Duodenal mucosa (tissue), 2 donors: ENCODE data around the gene RPP38.

Experiments used
- H3K27ac ChIP-seq: one replicate; pipeline ENCODE4 v1.7.0; 2013; ENCODE audit warnings: low read depth, low read length
- H3K27me3 ChIP-seq, 2 donors: one replicate each; pipeline ENCODE4 v1.7.0; 2013; ENCODE audit warnings: low read length in 2 of 2, control low read depth in 1 of 2; ENCODE audit not compliant: insufficient read depth in 2 of 2, control insufficient read depth in 1 of 2
- H3K36me3 ChIP-seq, 2 donors: one replicate each; pipeline ENCODE4 v1.7.0; 2013; ENCODE audit warnings: low read length in 2 of 2, control low read depth in 1 of 2; ENCODE audit not compliant: insufficient read depth in 2 of 2, control insufficient read depth in 1 of 2
- H3K4me1 ChIP-seq, 2 donors: one replicate each; pipeline ENCODE4 v1.7.0; 2013; ENCODE audit warnings: low read length in 2 of 2, control low read depth in 1 of 2; ENCODE audit not compliant: insufficient read depth in 2 of 2, control insufficient read depth in 1 of 2
- H3K4me3 ChIP-seq, 2 donors: one replicate each; pipeline ENCODE4 v1.7.0; 2013; ENCODE audit warnings: low read length in 2 of 2, low read depth in 1 of 2
- H3K9ac ChIP-seq, 2 donors: one replicate each; pipeline ENCODE4 v1.7.0; 2013; ENCODE audit warnings: low read length in 2 of 2, low read depth in 1 of 2
- H3K9me3 ChIP-seq, 2 donors: one replicate each; pipeline ENCODE4 v1.7.0; 2013; ENCODE audit warnings: low read length in 2 of 2, control low read depth in 1 of 2; ENCODE audit not compliant: control insufficient read depth in 1 of 2

Gene RPP38

GRCh38 chr10:15072358-15072757, 24.8 kb upstream of the RPP38 start:
- H3K36me3 ChIP-seq: no peaks in the 10 kb centered on the region
- H3K27me3 ChIP-seq: no peaks in the 10 kb centered on the region
- no peak overlapping the region for H3K4me3 ChIP-seq
- no peak overlapping the region for H3K27ac ChIP-seq
- no peak overlapping the region for H3K9ac ChIP-seq
- H3K4me1 ChIP-seq: no peaks in the 10 kb centered on the region
- H3K9me3 ChIP-seq: no peaks in the 10 kb centered on the region

DNA sequence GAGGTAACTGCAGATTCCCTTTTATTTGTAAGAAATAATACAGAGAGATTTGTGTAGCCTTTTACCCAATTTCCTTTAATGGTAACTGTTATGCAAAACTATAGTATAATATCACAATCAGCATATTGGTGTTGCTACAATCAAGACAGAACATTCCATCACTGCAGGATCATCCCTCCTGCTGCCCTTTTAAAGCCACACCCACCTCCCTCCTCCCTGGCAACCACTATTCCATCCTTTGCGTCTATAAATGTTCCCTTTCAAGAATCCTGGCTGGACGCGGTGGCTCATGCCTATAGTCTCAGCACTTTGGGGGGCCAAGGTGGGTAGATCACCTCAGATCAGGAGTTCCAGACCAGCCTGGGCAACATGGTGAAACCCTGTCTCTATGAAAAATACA, 21.7 kb upstream of the RPP38 start:
- Histone ChIP-seq H3K4me3 (no peak overlapping the region), H3K4me1 (no peaks in the 10 kb centered on the region), H3K36me3 (no peaks in the 10 kb centered on the region), H3K9me3 (no peaks in the 10 kb centered on the region), H3K9ac (no peak overlapping the region), H3K27me3 (no peaks in the 10 kb centered on the region), H3K27ac (no peak overlapping the region)

- Histone ChIP-seq H3K9me3 (no peaks in the 10 kb centered on the region), H3K27me3 (no peaks in the 10 kb centered on the region), H3K4me1 (peaks cover 6 to 13% of the 10 kb centered on the region in 2 donors), H3K4me3 (peak overlapping the region; percentile 68 to 74), H3K36me3 (no peaks in the 10 kb centered on the region), H3K9ac (no peak overlapping the region), H3K27ac (no peak overlapping the region)
Measured at GRCh38 chr10:15083674-15084501, 13.3 kb upstream of the RPP38 start.

- Histone ChIP-seq H3K4me3 (peak overlapping the region; percentile 68 to 74), H3K27ac (no peak overlapping the region), H3K9me3 (no peaks in the 10 kb centered on the region), H3K4me1 (peaks cover 6 to 13% of the 10 kb centered on the region in 2 donors), H3K36me3 (no peaks in the 10 kb centered on the region), H3K27me3 (no peaks in the 10 kb centered on the region), H3K9ac (no peak overlapping the region)
Measured at GRCh38 chr10:15084502-15084922, 12.6 kb upstream of the RPP38 start.

- Histone ChIP-seq H3K4me1 (peaks cover 6 to 13% of the 10 kb centered on the region in 2 donors), H3K36me3 (no peaks in the 10 kb centered on the region), H3K27me3 (peaks cover 0 to 3% of the 10 kb centered on the region in 2 donors), H3K27ac (peak within 1 kb of the TSS; percentile 20), H3K4me3 (peak within 1 kb of the TSS; percentile 73 to 77), H3K9me3 (no peaks in the 10 kb centered on the region), H3K9ac (no peak within 1 kb of the TSS)
Measured at GRCh38 chr10:15088428-15089261, 8.5 kb upstream of the RPP38 start, which contains the start of gene ACBD7. TSS of gene ACBD7 (minus strand) at chr10:15088776. CDS start at chr10:15088728, 48 bp downstream.

DNA sequence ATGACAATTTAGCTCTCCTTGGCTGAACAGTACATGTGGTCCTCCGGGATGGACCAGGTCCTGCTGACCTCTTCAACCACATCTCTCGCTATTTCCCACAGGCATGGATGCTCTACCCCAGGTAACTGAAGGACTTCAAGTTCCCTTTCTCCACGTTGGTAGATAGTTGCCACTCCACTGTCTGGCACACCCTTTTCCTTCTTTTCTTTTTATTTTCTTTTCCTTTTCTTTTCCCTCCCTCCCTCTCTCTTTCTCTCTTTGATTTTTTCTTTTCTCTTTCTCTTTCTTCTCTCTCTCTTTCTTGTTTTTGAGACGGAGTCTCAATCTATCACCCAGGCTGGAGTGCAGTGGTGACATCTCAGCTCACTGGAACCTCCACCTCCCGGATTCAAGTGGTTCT, 5.7 kb upstream of the RPP38 start:
- H3K9me3 ChIP-seq: no peaks in the 10 kb centered on the region
- no peaks in the 10 kb centered on the region for H3K36me3 ChIP-seq
- no peak overlapping the region for H3K4me3 ChIP-seq
- H3K27ac ChIP-seq: no peak overlapping the region
- H3K27me3 ChIP-seq: peaks cover 0 to 3% of the 10 kb centered on the region in 2 donors
- H3K4me1 ChIP-seq: peaks cover 6 to 7% of the 10 kb centered on the region in 2 donors
- H3K9ac ChIP-seq: no peak overlapping the region

DNA sequence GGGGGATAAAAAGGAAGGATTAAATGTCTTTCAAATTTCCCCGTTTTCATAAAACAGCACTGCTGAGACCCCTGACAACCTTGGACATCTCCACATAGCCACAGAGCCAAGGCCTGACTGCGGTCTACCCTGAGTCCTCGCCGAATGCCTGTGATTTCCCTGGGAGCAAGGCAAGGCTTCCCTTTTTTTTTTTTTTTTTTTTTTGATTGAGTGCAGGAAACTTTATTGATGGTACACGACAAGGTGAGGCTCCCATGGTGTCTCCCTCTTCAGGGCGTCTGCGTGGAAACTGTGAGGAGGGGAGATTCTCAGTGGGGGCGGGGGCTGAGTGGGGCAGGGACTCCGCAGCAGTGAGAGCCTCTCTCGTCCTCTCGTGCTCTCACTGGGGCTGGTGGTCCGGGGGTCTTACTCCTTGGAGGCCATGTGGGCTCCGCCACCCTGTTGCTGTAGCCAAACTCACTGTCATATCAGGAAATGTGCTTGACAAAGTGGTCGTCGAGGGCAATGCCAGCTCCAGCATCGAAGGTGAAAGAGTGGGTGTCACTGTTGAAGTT, 4.2 kb upstream of the RPP38 start:
- no peak overlapping the region for H3K4me3 ChIP-seq
- H3K27me3 ChIP-seq: peaks cover 0 to 3% of the 10 kb centered on the region in 2 donors
- no peak overlapping the region for H3K27ac ChIP-seq
- H3K9me3 ChIP-seq: no peaks in the 10 kb centered on the region
- peaks cover 8 to 13% of the 10 kb centered on the region in 2 donors for H3K4me1 ChIP-seq
- H3K9ac ChIP-seq: no peak overlapping the region
- no peaks in the 10 kb centered on the region for H3K36me3 ChIP-seq

GRCh38 chr10:15096661-15097010, 519 bp upstream of the RPP38 start:
- Histone ChIP-seq H3K9me3 (no peaks in the 10 kb centered on the region), H3K27ac (no peak overlapping the region), H3K36me3 (peaks cover 6 to 8% of the 10 kb centered on the region in 2 donors)

GRCh38 chr10:15099886-15100285, 2.7 kb downstream of the RPP38 start:
- Histone ChIP-seq H3K9ac (peak overlapping the region in 1 of 2 donors; percentile 29), H3K4me1 (peaks cover 22 to 28% of the 10 kb centered on the region in 2 donors), H3K36me3 (peaks cover 17 to 40% of the 10 kb centered on the region in 2 donors), H3K4me3 (no peak overlapping the region), H3K27me3 (no peaks in the 10 kb centered on the region), H3K9me3 (no peaks in the 10 kb centered on the region), H3K27ac (no peak overlapping the region)

More at GRCh38 chr10:15096661-15097010, 519 bp upstream of the RPP38 start:
- peak overlapping the region; percentile 78 to 87 for H3K4me3 ChIP-seq
- H3K9ac ChIP-seq: peak overlapping the region; percentile 90 to 96
- H3K4me1 ChIP-seq: peaks cover 22 to 28% of the 10 kb centered on the region in 2 donors
- H3K27me3 ChIP-seq: no peaks in the 10 kb centered on the region

DNA sequence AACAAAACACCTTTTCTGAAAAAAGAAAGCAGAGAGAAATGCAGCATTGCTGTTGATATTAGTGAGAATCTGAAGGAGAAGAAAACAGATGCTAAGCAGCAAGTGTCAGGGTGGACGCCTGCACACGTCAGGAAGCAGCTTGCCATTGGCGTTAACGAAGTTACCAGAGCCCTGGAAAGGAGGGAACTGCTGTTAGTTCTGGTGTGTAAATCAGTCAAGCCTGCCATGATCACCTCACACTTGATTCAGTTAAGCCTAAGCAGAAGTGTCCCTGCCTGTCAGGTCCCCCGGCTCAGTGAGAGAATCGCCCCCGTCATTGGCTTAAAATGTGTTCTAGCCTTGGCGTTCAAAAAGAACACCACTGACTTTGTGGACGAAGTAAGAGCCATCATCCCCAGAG, 6.4 kb downstream of the RPP38 start:
- H3K4me1 ChIP-seq: peaks cover 13 to 15% of the 10 kb centered on the region in 2 donors
- peaks cover 21 to 54% of the 10 kb centered on the region in 2 donors for H3K36me3 ChIP-seq
- H3K27me3 ChIP-seq: no peaks in the 10 kb centered on the region
- no peak overlapping the region for H3K9ac ChIP-seq
- no peaks in the 10 kb centered on the region for H3K9me3 ChIP-seq
- H3K27ac ChIP-seq: no peak overlapping the region
- H3K4me3 ChIP-seq: no peak overlapping the region
